Heart right ventricle (tissue), 16 donors: ENCODE data around the gene AKR1C2. TPM values are rescaled to one million over a fixed set of nuclear protein-coding genes. Genes with fewer than 3 reads are reported as not detected.
"Not testable (repeated sequence)": the region's sequence is repeated elsewhere in the genome, so short reads cannot be mapped to it uniquely, and the experiment has no call there.

Experiments used
- ATAC-seq, 8 donors: fragments of 200-7000 bp; cut with Tn5 transposase; one replicate each; pipeline ENCODE4 v1.9.1; 2020; ENCODE audit warnings: mild to moderate bottlenecking in 8 of 8, moderate library complexity in 8 of 8, moderate number of reproducible peaks in 1 of 8
- DNase-seq, 2 donors: peaks; one replicate each; pipeline ENCODE4 v3.0.0-alpha.2; 2020
- H3K27ac ChIP-seq, 10 donors: fragments of 200-600 bp; sonication (generic) in 2 of 10; one replicate each; pipeline versions ENCODE4 v1.5.0 to v1.8.0; 2020 to 2022; ENCODE audit warnings: mild to moderate bottlenecking in 3 of 10
- H3K27me3 ChIP-seq, 7 donors: fragments of 200-600 bp; one replicate each; pipeline ENCODE4 v1.8.0; 2021 to 2022; ENCODE audit warnings: mild to moderate bottlenecking in 2 of 7
- H3K36me3 ChIP-seq, 9 donors: fragments of 200-600 bp; sonication (generic) in 1 of 9; one replicate each; pipeline versions ENCODE4 v1.5.0 to v1.8.0; 2020 to 2022; ENCODE audit warnings: mild to moderate bottlenecking in 2 of 9
- H3K4me1 ChIP-seq, 9 donors: fragments of 200-600 bp; sonication (generic) in 1 of 9; one replicate each; pipeline versions ENCODE4 v1.5.0 to v1.8.0; 2020 to 2022; ENCODE audit warnings: mild to moderate bottlenecking in 4 of 9
- H3K4me3 ChIP-seq, 10 donors: fragments of 200-600 bp; sonication (generic) in 2 of 10; one replicate each; pipeline versions ENCODE4 v1.5.0 to v1.8.0; 2020 to 2022; ENCODE audit warnings: mild to moderate bottlenecking in 7 of 10, moderate library complexity in 2 of 10
- H3K9me3 ChIP-seq, 11 donors: fragments of 200-600 bp in 10 of 11; sonication (generic) in 2 of 11; one replicate each; pipeline versions ENCODE4 v1.5.0 to v1.8.0; 2013 to 2022; ENCODE audit warnings: mild to moderate bottlenecking in 2 of 11, control low read depth in 1 of 11, moderate library complexity in 1 of 11
- WGBS, 2 donors: extraction: QIAGEN DNeasy Blood & Tissue Kit; methylation state at CpG; one replicate each; pipeline ENCODE4 v1.1.7; 2013; ENCODE audit warnings: inconsistent platforms in 1 of 2; 5-methylcytosine and 5-hydroxymethylcytosine counted together
- intact Hi-C, 10 donors: fragments of 100-400 bp; cut with DNase I; formaldehyde crosslinking; loops; one replicate each; pipeline versions ENCODE4 v1.11.1 to v1.14.2; 2022
- polyA plus RNA-seq, 2 donors: library from polyadenylated mRNA; stranded (reverse); fragments of 200-250 nt; gene quantifications; one replicate each; pipeline ENCODE4 v1.2.3, GENCODE V29; 2013
- total RNA-seq, 10 donors: library from RNA; stranded (reverse); fragmentation: NEBNext Ultra II Directional in 3 of 10; extraction: Animal tissue kit (Norgen Biotek cat#: 25700) in 3 of 10; gene quantifications; one replicate each; pipeline versions ENCODE4 v1.2.1 to v1.2.4, GENCODE V29; 2021 to 2023
- donor health status: Arrhythmogenic right ventricular cardiomyopathy.
- donor health status: ischemic (EF 13 %, LVEDD 7.1; RV severe dilation, severe dysfunction).
- donor health status: healthy with polysubstance abuse.
- donor health status: DM: no; HTN: yes; CAD: no.
- donor health status: DM: no; HTN: no; CAD: no.
- donor health status: ischemic (EF 25% LVEDD 6.9; RV normal size, moderate dysfunction).
- donor health status: ischemic (EF 25% LVEDD 5.7; RV mildly dilated, moderate dysfunction).
- donor health status: healthy.
- donor health status: DM: yes; HTN: yes; CAD: no.
- donor health status: Ischemic cardiomyopathy.
- donor health status: ischemic (EF 35%, LVEDD 5.7; RV mildly dilated, moderate dysfunction).
- donor health status: nonischemic (EF 11% LVEDD 7.7; RV severe dilation, severe dysfunction).
- donor health status: DM: yes; HTN: yes; CAD: no.
- donor health status: PGD.
- donor health status: ischemic (EF 29% LVEDD 5.4; RV normal size, mild dysfunction).
- donor health status: nonischemic (EF 23%, LVEDD 6.1; RV moderate dilation, normal function).

The AKR1C2 gene
- total and polyA plus RNA-seq, 12 donors: 4.5 to 44.4 (median 20.5) TPM

DNA sequence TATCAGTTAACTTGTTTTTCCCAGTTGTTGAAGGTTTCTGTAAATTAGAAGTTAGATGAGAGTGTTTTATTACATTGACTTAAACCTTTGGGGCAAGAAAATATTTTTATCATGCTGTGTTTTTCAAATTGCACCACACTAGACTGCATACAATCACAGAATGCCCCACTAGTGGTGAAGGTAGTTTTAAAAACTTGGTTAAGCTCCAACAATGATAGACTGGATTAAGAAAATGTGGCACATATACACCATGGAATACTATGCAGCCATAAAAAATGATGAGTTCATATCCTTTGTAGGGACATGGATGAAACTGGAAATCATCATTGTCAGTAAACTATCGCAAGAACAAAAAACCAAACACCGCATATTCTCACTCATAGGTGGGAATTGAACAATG, 33.3 kb downstream of the AKR1C2 start:
- DNase-seq, H3K27me3 ChIP-seq, H3K4me1 ChIP-seq, ATAC-seq, H3K27ac ChIP-seq, H3K4me3 ChIP-seq, intact Hi-C loops, H3K9me3 ChIP-seq: not testable (repeated sequence)
- H3K36me3 ChIP-seq: peaks cover 0 to 45% (median 7%) of the 10 kb centered on the region in 9 donors
- WGBS, 2 donors: 95 to 100% methylated on average over 2 of the region's 2 CpGs

GRCh38 chr10:4969289-4969688, 34.4 kb downstream of the AKR1C2 start:
- H3K4me1 ChIP-seq, H3K27me3 ChIP-seq, intact Hi-C loops, H3K27ac ChIP-seq, H3K9me3 ChIP-seq, DNase-seq, H3K4me3 ChIP-seq, ATAC-seq: not testable (repeated sequence)
- H3K36me3 ChIP-seq: peaks cover 0 to 41% (median 7%) of the 10 kb centered on the region in 9 donors
- 95 to 98% methylated on average over 3 of the region's 3 CpGs for WGBS, 2 donors

DNA sequence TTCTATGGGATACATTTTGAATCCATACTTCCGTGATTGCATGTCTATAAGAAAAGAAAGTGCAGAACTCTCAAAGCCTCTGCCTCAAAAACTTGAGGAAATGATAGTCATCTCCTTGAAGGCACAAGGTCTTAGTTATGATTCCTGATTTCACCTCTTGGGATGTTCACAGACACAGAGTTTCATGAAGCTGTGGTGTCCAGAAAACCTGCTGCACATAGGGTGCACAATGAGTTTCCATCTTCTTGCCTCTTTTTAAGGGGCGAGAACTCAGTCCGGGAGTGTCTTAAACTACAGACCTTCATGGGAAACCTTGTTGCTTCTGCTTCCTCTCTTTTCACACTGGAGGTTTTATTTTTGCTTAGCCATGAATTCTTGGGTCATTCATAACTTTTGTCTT, 36.5 kb downstream of the AKR1C2 start:
- DNase-seq, ATAC-seq, H3K4me1 ChIP-seq, H3K4me3 ChIP-seq, H3K9me3 ChIP-seq, H3K27me3 ChIP-seq, intact Hi-C loops, H3K27ac ChIP-seq: not testable (repeated sequence)
- 97 to 99% methylated on average over 3 of the region's 3 CpGs for WGBS, 2 donors
- peaks cover 0 to 30% (median 7%) of the 10 kb centered on the region in 9 donors for H3K36me3 ChIP-seq

- H3K27me3 ChIP-seq, H3K4me1 ChIP-seq, ATAC-seq, H3K9me3 ChIP-seq, DNase-seq, H3K27ac ChIP-seq, intact Hi-C loops: not testable (repeated sequence)
- Histone ChIP-seq H3K36me3 (peaks cover 0 to 30% (median 7%) of the 10 kb centered on the region in 9 donors), H3K4me3 (peak overlapping the region in 3 of 10 donors; percentile 46 to 50 (median 47))
- WGBS, 2 donors: 97 to 98% methylated on average over 4 of the region's 4 CpGs
Measured at GRCh38 chr10:4965763-4966162, 37.9 kb downstream of the AKR1C2 start.

GRCh38 chr10:4963815-4964154, 39.9 kb downstream of the AKR1C2 start:
- H3K9me3 ChIP-seq: not testable (repeated sequence)

DNA sequence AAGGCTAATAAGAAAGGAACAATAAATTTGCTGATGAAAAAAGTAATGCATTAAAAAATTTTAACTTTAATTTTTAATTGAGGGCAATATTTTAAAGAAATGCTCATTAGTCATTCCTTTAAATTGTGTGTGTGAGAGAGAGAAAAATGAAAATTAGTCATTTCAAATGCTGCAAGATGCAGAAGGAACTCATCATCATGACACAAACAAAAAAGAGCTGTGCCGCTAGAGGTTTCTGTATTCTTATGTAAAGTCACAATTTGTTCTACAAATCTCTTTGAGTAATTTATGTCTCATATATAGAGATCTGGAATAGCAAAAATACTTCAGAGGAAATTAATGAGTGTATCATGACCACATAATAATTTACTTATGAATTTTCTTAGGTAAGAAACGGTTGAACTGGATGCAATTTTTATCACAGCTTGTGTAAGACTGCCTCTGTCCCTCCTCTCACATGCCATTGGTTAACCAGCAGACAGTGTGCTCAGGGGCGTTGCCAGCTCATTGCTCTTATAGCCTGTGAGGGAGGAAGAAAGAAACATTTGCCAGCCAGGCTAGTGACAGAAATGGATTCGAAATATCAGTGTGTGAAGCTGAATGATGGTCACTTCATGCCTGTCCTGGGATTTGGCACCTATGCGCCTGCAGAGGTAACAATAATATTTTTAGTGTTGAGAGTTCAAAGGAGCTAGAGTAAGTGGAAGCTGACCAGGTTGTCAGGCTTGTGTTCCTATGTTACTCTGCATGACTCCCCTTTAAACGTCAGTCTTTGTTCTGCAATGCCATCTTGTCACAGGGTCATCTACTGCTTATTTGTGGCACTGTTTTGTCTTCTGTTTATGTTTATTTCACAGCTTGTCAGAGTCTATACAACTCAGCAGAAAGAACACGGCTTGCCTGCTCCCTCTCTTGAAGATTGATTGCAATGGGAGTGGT, 40.5 kb downstream of the AKR1C2 start, which contains the start of gene AKR1C1:
AKR1C1 (plus strand) TSS at position 540 of the 939 bp plus-strand sequence; CDS start at position 570, 30 bp downstream.
- WGBS, 2 donors: 30 to 44% methylated on average over 6 of the region's 7 CpGs
- not testable (repeated sequence) for DNase-seq, H3K27me3 ChIP-seq, H3K36me3 ChIP-seq, H3K9me3 ChIP-seq, H3K4me1 ChIP-seq
- intact Hi-C loops: loop anchor here in 1 of 10 donors (5.0 kb wide), 1 partner anchor 39 kb away; the partner anchor contains the start of gene AKR1C2
- Histone ChIP-seq H3K4me3 (peak within 1 kb of the TSS in 9 of 10 donors; percentile 18 to 50 (median 44)), H3K27ac (peak within 1 kb of the TSS in 4 of 10 donors; percentile 26 to 43 (median 34))
- ATAC-seq: peak; percentile 92 to 98 (median 98)

More at GRCh38 chr10:4963815-4964154, 39.9 kb downstream of the AKR1C2 start:
- H3K4me1 ChIP-seq, H3K27me3 ChIP-seq, DNase-seq: not testable (repeated sequence)
- 56 to 94% methylated on average over 2 to 3 of the region's 4 CpGs for WGBS, 2 donors
- Histone ChIP-seq H3K4me3 (peak overlapping the region in 8 of 10 donors; percentile 18 to 50 (median 45)), H3K36me3 (peaks cover 0 to 12% (median 0%) of the 10 kb centered on the region in 9 donors), H3K27ac (peak overlapping the region in 2 of 10 donors; percentile 30 to 43)
- intact Hi-C loops: loop anchor here in 1 of 10 donors (5.0 kb wide), 1 partner anchor 39 kb away; the partner anchor contains the start of gene AKR1C2
- ATAC-seq: peak in 5 of 8 donors; percentile 42 to 65 (median 60)

GRCh38 chr10:4962308-4962707, 41.3 kb downstream of the AKR1C2 start:
- not testable (repeated sequence) for H3K36me3 ChIP-seq, H3K27ac ChIP-seq, H3K4me3 ChIP-seq, H3K9me3 ChIP-seq, DNase-seq, ATAC-seq, H3K27me3 ChIP-seq, H3K4me1 ChIP-seq
- intact Hi-C loops: loop anchor here in 1 of 10 donors (5.0 kb wide), 1 partner anchor 40 kb away; the partner anchor contains the start of gene AKR1C2
- 72 to 88% methylated on average over 1 of the region's 1 CpG for WGBS, 2 donors

- H3K36me3 ChIP-seq, H3K4me1 ChIP-seq, DNase-seq, H3K27ac ChIP-seq, ATAC-seq, H3K27me3 ChIP-seq, H3K9me3 ChIP-seq, H3K4me3 ChIP-seq: not testable (repeated sequence)
- WGBS, 2 donors: 97% methylated on average over 11 of the region's 11 CpGs
- intact Hi-C loops: loop anchor here in 2 of 10 donors (2.0 to 5.0 kb wide), 2 partner anchors 41 kb away; partner anchors contain the start of gene AKR1C2 (in 2 of the 2)
Measured at GRCh38 chr10:4961558-4961957, 42.1 kb downstream of the AKR1C2 start.

GRCh38 chr10:4956955-4957645, 46.6 kb downstream of the AKR1C2 start:
- H3K27ac ChIP-seq, H3K27me3 ChIP-seq, H3K36me3 ChIP-seq, H3K9me3 ChIP-seq, DNase-seq, ATAC-seq, H3K4me1 ChIP-seq, H3K4me3 ChIP-seq: not testable (repeated sequence)
- 75 to 81% methylated on average over 5 of the region's 5 CpGs for WGBS, 2 donors
- intact Hi-C loops: loop anchor here in 1 of 10 donors (10.0 kb wide), 1 partner anchor 48 kb away; the partner anchor contains the start of gene AKR1C2

DNA sequence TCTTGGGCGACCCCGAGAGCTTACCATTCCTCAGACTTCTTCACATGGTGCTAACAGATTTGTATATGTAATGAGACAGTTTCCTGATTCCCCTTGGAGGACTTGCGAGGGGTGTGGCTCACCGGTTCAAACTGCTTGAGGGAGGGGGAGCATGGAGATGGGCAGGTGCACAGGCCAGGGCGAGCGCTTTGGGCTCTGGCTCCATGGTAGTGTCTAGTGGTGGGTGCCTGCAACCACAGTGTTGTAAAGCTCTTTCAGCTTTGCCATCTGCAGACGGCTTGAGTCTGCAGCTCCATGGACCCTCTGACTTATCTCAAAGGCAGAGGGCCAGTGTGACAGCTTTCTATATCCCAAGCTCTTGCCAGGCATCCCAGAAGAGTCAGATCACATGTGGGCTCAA, 47.6 kb downstream of the AKR1C2 start:
- H3K9me3 ChIP-seq, H3K36me3 ChIP-seq, H3K4me3 ChIP-seq, ATAC-seq, H3K27ac ChIP-seq, DNase-seq, H3K27me3 ChIP-seq: not testable (repeated sequence)
- peaks cover 0 to 16% (median 0%) of the 10 kb centered on the region in 9 donors for H3K4me1 ChIP-seq
- 74 to 88% methylated on average over 4 to 6 of the region's 7 CpGs for WGBS, 2 donors
- intact Hi-C loops: loop anchor here in 1 of 10 donors (10.0 kb wide), 1 partner anchor 49 kb away; the partner anchor contains the start of gene AKR1C2
